HEK293T (cell line): ENCODE measurements around the gene PTPN12.
"Not testable (repeated sequence)": the region's sequence is repeated elsewhere in the genome, so short reads cannot be mapped to it uniquely, and the experiment has no call there.

Experiments
- BHLHE40 ChIP-seq: fragments of 450-650 bp; IDR thresholded peaks from 2 replicates; pipeline ENCODE4 v1.6.1; 2016; ENCODE audit warnings: mild to moderate bottlenecking, moderate library complexity, borderline replicate concordance
- CTBP1 ChIP-seq: fragments of 450-650 bp; IDR thresholded peaks from 2 replicates; pipeline ENCODE4 v1.6.1; 2016; ENCODE audit warnings: borderline replicate concordance
- FOXA1 ChIP-seq: fragments of 450-650 bp; IDR thresholded peaks from 2 replicates; pipeline ENCODE4 v1.6.1; 2016; ENCODE audit warnings: mild to moderate bottlenecking
- FOXK2 ChIP-seq: fragments of 450-650 bp; IDR thresholded peaks from 2 replicates; pipeline ENCODE4 v1.6.1; 2016; ENCODE audit warnings: mild to moderate bottlenecking
- FOXM1 ChIP-seq: fragments of 450-650 bp; IDR thresholded peaks from 2 replicates; pipeline ENCODE4 v1.6.1; 2017; ENCODE audit warnings: mild to moderate bottlenecking, borderline replicate concordance
- HDGF ChIP-seq: fragments of 450-650 bp; IDR thresholded peaks from 2 replicates; pipeline ENCODE4 v1.6.1; 2017; ENCODE audit warnings: antibody characterized with exemption, borderline replicate concordance
- LEF1 ChIP-seq: fragments of 450-650 bp; IDR thresholded peaks from 2 replicates; pipeline ENCODE4 v1.6.1; 2017; ENCODE audit warnings: mild to moderate bottlenecking, borderline replicate concordance
- NFRKB ChIP-seq: fragments of 450-650 bp; IDR thresholded peaks from 2 replicates; pipeline ENCODE4 v1.6.1; 2016; ENCODE audit warnings: mild to moderate bottlenecking, moderate library complexity
- SP1 ChIP-seq: fragments of 450-650 bp; IDR thresholded peaks from 2 replicates; pipeline ENCODE4 v1.6.1; 2017
- SUZ12 ChIP-seq: fragments of 450-650 bp; IDR thresholded peaks from 2 replicates; pipeline ENCODE4 v1.6.1; 2016; ENCODE audit warnings: mild to moderate bottlenecking
- TARDBP ChIP-seq: fragments of 450-650 bp; IDR thresholded peaks from 2 replicates; pipeline ENCODE4 v1.6.1; 2016
- ZNF384 ChIP-seq: fragments of 450-650 bp; IDR thresholded peaks from 2 replicates; pipeline ENCODE4 v1.6.1; 2016

GRCh38 chr7:77521537-77521936 is 15.6 kb upstream of the PTPN12 start:
- not testable (repeated sequence) for TF ChIP-seq HDGF, TARDBP, BHLHE40, SUZ12, FOXK2, FOXM1, SP1, CTBP1, FOXA1, ZNF384, LEF1, NFRKB
